HG03520 (cell line): ENCODE results near the gene BRCA1.
"Not testable (repeated sequence)": the region's sequence is repeated elsewhere in the genome, so short reads cannot be mapped to it uniquely, and the experiment has no call there.

Experiments
- ATAC-seq: cut with Tn5 transposase; IDR thresholded peaks from one replicate; pipeline ENCODE4 v1.9.1; 2021; ENCODE audit warnings: mild to moderate bottlenecking, moderate library complexity; ENCODE audit not compliant: unreplicated experiment

BRCA1 gene

GRCh38 chr17:43070257-43070656 is 54.9 kb downstream of the BRCA1 start:
- no peak for ATAC-seq

- no peak for ATAC-seq
Measured at GRCh38 chr17:43069368-43069898, 55.7 kb downstream of the BRCA1 start.

GRCh38 chr17:43068570-43069367 is 56.4 kb downstream of the BRCA1 start:
- ATAC-seq = no peak

GRCh38 chr17:43062984-43063638 is 62.1 kb downstream of the BRCA1 start:
- no peak for ATAC-seq

GRCh38 chr17:43056051-43056450 is 69.1 kb downstream of the BRCA1 start:
- ATAC-seq = no peak

- not testable (repeated sequence) for ATAC-seq
Measured at GRCh38 chr17:43053008-43053407, 72.2 kb downstream of the BRCA1 start.

- ATAC-seq = no peak
Measured at GRCh38 chr17:43051969-43052368, 73.2 kb downstream of the BRCA1 start.

GRCh38 chr17:43044024-43044423 is 81.1 kb downstream of the BRCA1 start:
- no peak for ATAC-seq

GRCh38 chr17:43043307-43043706 is 81.9 kb downstream of the BRCA1 start:
- ATAC-seq = no peak

- no peak for ATAC-seq
Measured at GRCh38 chr17:43042025-43042628, 83.0 kb downstream of the BRCA1 start.

GRCh38 chr17:43040655-43041054 is 84.5 kb downstream of the BRCA1 start:
- no peak for ATAC-seq

GRCh38 chr17:43039646-43040045 is 85.5 kb downstream of the BRCA1 start:
- ATAC-seq = no peak

GRCh38 chr17:43034894-43035293 is 90.3 kb downstream of the BRCA1 start:
- ATAC-seq = no peak

GRCh38 chr17:43033948-43034881 is 90.9 kb downstream of the BRCA1 start:
- ATAC-seq = no peak

GRCh38 chr17:43031666-43032065 is 93.5 kb downstream of the BRCA1 start:
- no peak for ATAC-seq

- no peak for ATAC-seq
Measured at GRCh38 chr17:43030137-43030767, 94.9 kb downstream of the BRCA1 start.

GRCh38 chr17:43028221-43028861 is 96.8 kb downstream of the BRCA1 start:
- ATAC-seq = no peak

GRCh38 chr17:43027091-43028032 is 97.8 kb downstream of the BRCA1 start:
- no peak for ATAC-seq

- ATAC-seq = no peak
Measured at GRCh38 chr17:43026595-43026994, 98.6 kb downstream of the BRCA1 start.
